Retina (tissue), 1 donor: Measurements from ENCODE around the gene GLB1L2.
A peak's percentile ranks its signal among the peaks of the same experiment; 100 is the strongest.

Experiments
- DNase-seq: peaks from one replicate; pipeline ENCODE4 v3.0.0-alpha.2; 2016

Gene GLB1L2

GRCh38 chr11:134349109-134349801, 17.5 kb downstream of the GLB1L2 start:
- DNase-seq, result no peak

- DNase-seq, result no peak
These were observed 18.1 kb downstream of the GLB1L2 start for GRCh38 chr11:134349802-134350355.

GRCh38 chr11:134350381-134350780, 18.6 kb downstream of the GLB1L2 start:
- DNase-seq, result no peak

GRCh38 chr11:134352111-134352510, 20.3 kb downstream of the GLB1L2 start:
- no peak for DNase-seq

GRCh38 chr11:134355136-134355535, 23.3 kb downstream of the GLB1L2 start:
- DNase-seq, result no peak

- DNase-seq, result no peak
These were observed 23.9 kb downstream of the GLB1L2 start for GRCh38 chr11:134355656-134356055.

GRCh38 chr11:134356656-134357544, 25.1 kb downstream of the GLB1L2 start:
- no peak for DNase-seq

- DNase-seq, result no peak
These were observed 25.7 kb downstream of the GLB1L2 start for GRCh38 chr11:134357545-134357839.

- DNase-seq, result no peak
These were observed 26.5 kb downstream of the GLB1L2 start for GRCh38 chr11:134358165-134358855.

- no peak for DNase-seq
These were observed 27.2 kb downstream of the GLB1L2 start for GRCh38 chr11:134358856-134359490.

- DNase-seq, result no peak
These were observed 27.9 kb downstream of the GLB1L2 start for GRCh38 chr11:134359646-134360045.

- DNase-seq, result peak; percentile 94
These were observed 28.5 kb downstream of the GLB1L2 start for GRCh38 chr11:134360050-134360835.

- no peak for DNase-seq
These were observed 29.9 kb downstream of the GLB1L2 start for GRCh38 chr11:134361661-134362060.

- no peak for DNase-seq
These were observed 30.6 kb downstream of the GLB1L2 start for GRCh38 chr11:134362192-134362901.

GRCh38 chr11:134363161-134363560, 31.4 kb downstream of the GLB1L2 start:
- DNase-seq, result no peak

GRCh38 chr11:134363592-134363991, 31.8 kb downstream of the GLB1L2 start:
- no peak for DNase-seq

- no peak for DNase-seq
These were observed 32.5 kb downstream of the GLB1L2 start for GRCh38 chr11:134364261-134364660.

- no peak for DNase-seq
These were observed 33.5 kb downstream of the GLB1L2 start for GRCh38 chr11:134365011-134365925.

GRCh38 chr11:134366254-134366653, 34.5 kb downstream of the GLB1L2 start:
- DNase-seq, result no peak

- no peak for DNase-seq
These were observed 36.0 kb downstream of the GLB1L2 start for GRCh38 chr11:134367781-134368180.
